ENCODE results near the gene TIAM1.

The TIAM1 gene

DNA sequence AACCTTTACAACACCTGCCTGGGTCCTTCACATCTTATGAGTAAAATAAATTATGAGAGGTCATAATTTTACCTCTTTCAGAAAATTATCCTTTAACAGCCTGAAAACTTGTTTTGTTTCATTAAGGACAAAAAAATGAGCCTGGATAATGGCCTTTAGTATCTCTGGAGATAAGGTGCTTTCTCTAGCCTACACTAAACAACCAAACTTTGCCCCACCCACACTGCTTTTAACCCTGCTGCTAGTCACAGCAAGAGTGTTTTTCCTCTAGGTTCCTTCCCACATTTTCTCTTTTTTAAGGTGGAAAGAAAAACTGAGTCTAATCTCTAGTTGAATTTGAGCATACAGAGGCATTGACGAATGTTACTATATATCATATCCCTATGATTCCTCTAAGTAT, 204.0 kb downstream of the TIAM1 start:
- no peak for DNase-seq
- intact Hi-C loops (cut with DNase I), result no loop called here

- no peak for DNase-seq
- intact Hi-C loops (cut with DNase I), result no loop called here
Measured at GRCh38 chr21:31137960-31138359, 206.1 kb downstream of the TIAM1 start.

- peak in 31 of 42 donors; percentile 26 to 76 (median 47) for DNase-seq
- intact Hi-C loops (cut with DNase I), result no loop called here
Measured at GRCh38 chr21:31136891-31137290, 207.2 kb downstream of the TIAM1 start.

DNA sequence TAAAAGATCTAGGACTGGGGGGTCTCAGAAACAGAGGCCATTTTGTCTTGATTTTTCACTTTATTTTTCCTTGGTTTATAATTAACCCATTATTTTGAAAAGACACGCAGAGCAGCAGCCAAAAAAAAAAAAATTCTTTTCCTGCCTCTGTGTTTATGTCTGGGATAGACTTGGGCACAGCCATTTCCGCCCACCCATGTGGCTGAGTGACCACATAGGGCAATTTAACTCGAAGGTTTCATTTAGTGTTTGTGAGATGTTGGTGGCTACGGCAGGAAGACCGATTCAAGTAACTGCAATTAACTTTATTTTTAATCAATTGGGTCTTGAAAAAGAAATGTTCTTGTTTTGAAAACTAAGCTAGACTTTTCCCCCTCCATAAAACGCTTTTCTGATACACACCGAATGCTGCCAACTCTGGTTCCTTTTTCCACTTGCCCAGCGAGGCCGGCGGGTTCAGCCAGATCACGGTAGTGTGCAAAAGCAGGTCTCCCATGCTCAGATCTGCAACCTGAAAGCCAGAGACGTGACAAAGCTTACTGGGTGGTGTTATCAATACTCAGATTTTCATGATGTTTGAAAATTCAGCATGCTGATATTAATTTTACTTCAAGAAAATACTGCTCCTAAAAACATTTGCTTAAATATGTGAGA, 208.4 kb downstream of the TIAM1 start:
- DNase-seq, result no peak
- intact Hi-C loops (cut with DNase I), result no loop called here

GRCh38 chr21:31133243-31133830, 210.7 kb downstream of the TIAM1 start:
- DNase-seq, result no peak
- intact Hi-C loops (cut with DNase I), result no loop called here

GRCh38 chr21:31132574-31133242, 211.4 kb downstream of the TIAM1 start:
- DNase-seq, result peak in 2 of 42 donors; percentile 25 to 44
- intact Hi-C loops (cut with DNase I), result no loop called here

DNA sequence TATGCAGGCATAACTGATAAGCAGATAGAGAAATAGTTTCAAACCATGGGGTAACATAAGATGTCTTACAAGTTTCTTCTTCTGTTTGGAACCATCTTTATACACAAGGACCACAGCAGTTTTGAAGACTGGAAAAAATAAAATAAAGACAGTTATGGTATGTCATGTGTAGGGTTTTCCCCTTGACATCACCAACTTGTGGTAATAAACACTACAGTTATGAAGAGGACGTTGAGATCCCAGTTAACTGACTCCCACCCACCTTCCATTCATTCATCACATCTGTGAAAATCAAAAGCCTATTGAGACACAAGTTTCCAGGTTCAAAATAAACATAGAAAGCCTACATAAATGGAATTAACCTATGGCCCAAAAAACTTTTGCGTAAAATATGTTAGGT, 213.2 kb downstream of the TIAM1 start:
- no peak for DNase-seq
- intact Hi-C loops (cut with DNase I), result no loop called here

DNA sequence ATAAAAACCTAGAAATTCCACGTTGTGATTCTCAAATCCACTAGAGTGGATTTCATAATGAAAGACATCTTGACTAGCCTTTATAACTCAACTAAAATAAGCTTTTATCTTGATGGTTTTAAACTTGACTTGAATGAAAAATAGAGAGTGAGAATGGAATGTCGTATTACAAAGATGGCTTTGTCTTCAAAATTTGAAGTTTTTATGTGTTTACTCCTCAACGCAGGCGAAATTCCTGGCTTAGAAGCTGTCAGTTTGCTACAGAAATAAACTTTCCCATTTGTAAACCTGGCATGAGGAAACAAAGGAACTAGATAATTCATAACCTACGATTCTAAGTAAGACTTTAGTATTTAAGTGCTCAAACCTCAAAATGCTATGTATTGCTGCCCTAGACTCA, 215.8 kb downstream of the TIAM1 start:
- intact Hi-C loops (cut with DNase I), result no loop called here
- no peak for DNase-seq

DNA sequence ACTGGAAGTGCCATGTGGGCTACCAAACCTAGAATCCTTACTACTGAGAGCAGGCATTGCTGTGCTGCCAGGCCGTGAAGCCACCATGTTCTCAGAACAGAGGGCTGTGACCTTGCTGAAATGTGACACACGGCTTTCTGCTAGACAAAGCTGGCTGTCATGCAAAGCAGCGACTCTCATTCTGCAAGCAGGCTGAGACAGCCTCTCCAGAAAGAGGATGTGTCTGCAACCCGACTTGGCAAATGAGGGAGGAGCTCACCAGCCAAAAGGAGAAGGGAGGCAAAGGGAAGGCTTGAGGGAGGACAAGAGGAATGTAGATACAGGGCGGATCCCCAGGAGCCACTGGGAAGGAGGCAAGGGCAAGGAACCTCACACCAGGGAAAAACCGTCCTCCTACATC, 220.1 kb downstream of the TIAM1 start:
- intact Hi-C loops (cut with DNase I), result no loop called here
- peak in 31 of 42 donors; percentile 33 to 81 (median 56) for DNase-seq

- DNase-seq, result peak in 24 of 42 donors; percentile 41 to 80 (median 58)
- intact Hi-C loops (cut with DNase I), result no loop called here
Measured at GRCh38 chr21:31119199-31119598, 224.9 kb downstream of the TIAM1 start.

DNA sequence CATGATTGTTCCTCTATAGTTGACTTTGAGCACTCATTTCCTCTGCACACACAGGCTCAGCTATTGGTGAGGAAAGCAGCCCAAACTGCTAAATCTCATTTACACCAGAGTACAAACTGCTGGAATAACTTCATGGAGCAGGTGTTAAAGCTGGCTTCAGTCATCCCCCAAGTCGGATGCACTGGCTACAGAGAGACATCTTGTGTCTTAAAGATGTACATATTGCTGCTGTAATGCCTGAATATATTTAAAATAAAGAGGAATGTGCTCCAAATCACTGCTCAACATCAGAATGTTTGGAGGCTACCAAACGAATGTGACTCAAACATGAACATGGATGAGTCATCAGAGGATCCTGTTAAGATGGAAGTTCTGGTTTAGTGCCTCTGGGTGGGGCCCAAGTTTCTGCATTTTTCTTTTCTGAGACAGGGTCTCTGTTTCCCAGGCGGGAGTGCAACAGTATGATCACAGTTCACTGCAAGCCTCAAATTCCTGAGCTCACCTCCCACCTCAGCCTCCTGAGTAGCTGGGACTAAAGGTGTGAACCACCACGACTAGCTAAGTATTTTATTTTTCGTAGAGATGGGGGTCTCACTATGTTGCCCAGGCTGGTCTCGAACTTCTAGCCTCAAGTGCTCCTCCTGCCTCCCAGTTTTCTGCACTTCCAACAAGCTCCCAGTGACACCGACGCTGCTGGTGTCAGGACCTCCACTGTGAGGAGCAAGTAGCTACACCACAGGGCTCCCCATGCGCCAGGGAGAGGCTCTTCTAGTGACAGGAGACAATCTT, 226.7 kb downstream of the TIAM1 start:
- DNase-seq, result no peak
- intact Hi-C loops (cut with DNase I), result no loop called here

GRCh38 chr21:31115249-31115648, 228.8 kb downstream of the TIAM1 start:
- DNase-seq, result peak in 25 of 42 donors; percentile 23 to 84 (median 55)
- intact Hi-C loops (cut with DNase I), result no loop called here

DNA sequence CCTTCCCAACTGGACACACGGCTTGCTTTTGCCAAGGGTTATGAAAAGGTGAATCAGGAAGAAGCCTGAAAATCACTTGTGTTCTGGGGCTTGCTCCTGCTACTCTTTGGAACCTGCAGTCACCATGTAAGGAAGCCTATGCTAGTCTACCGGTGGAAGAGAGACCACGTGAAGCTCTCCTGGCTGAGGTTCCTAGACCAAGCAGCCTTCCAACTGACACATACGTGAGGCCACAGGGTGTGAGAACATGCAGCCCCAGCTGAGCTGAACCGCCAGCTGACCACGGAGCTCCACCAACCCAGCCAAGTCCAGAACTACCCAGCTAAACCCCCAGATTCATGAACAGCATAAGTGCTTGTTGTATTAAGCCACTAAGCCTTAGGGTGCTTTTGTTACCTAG, 233.0 kb downstream of the TIAM1 start:
- intact Hi-C loops (cut with DNase I), result loop anchor here (5.0 kb wide), 1 partner anchor 51 kb away; no protein-coding TSS in a partner anchor
- DNase-seq, result no peak

- DNase-seq, result peak in 25 of 42 donors; percentile 34 to 78 (median 55)
Measured at GRCh38 chr21:31110430-31110829, 233.6 kb downstream of the TIAM1 start.

DNA sequence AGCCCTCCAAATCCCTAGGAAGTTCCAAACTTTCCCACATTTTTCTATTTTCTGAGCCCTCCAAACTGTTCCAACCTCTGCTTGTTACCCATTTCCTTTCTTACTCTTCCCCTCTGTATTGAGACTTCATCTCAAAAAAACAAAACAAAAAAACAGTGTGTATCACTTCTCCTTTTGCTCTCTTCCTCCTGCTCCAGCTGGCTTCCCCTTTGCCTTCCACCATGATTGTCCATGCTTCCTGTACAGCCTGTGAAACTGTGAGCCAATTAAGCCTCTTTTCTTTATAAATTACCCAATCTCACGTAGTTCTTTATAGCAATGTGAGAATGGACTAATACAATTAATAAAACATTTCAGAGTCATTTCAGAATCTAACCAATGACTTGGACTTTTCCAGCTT, 236.2 kb downstream of the TIAM1 start:
- DNase-seq, result no peak
- intact Hi-C loops (cut with DNase I), result loop anchor here (5.0 kb wide), 1 partner anchor 69 kb away; no protein-coding TSS in a partner anchor

More at GRCh38 chr21:31110430-31110829, 233.6 kb downstream of the TIAM1 start:
- intact Hi-C loops (cut with DNase I), result loop anchor here (5.0 kb wide), 1 partner anchor 52 kb away; no protein-coding TSS in a partner anchor

DNA sequence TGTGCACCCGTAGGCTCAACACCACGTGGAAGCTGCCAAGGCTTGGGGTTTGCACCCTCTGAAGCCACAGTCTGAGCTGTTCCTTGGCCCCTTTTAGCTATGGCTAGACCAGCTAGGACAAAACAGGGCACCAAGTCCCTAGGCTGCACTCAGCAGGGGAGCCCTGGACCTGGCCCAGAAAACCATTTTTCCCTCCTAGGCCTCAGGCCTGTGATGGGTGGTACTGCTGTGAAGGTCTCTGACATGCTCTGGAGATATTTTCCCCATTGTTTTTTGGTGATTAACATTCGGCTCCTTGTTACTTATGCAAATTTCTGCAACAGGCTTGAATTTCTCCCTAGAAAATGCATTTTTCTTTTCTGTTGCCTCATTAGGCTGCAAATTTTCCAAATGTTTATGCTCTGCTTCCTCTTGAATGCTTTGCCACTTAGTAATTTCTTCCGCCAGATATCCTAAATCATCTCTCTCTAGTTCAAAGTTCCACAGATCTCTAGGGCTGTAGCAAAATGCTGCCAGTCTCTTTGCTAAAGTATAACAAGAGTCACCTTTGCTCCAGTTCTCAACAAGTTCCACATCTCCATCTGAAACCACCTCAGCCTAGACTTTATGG, 236.8 kb downstream of the TIAM1 start:
- intact Hi-C loops (cut with DNase I), result loop anchor here (5.0 kb wide), 1 partner anchor 70 kb away; no protein-coding TSS in a partner anchor
- no peak for DNase-seq

DNA sequence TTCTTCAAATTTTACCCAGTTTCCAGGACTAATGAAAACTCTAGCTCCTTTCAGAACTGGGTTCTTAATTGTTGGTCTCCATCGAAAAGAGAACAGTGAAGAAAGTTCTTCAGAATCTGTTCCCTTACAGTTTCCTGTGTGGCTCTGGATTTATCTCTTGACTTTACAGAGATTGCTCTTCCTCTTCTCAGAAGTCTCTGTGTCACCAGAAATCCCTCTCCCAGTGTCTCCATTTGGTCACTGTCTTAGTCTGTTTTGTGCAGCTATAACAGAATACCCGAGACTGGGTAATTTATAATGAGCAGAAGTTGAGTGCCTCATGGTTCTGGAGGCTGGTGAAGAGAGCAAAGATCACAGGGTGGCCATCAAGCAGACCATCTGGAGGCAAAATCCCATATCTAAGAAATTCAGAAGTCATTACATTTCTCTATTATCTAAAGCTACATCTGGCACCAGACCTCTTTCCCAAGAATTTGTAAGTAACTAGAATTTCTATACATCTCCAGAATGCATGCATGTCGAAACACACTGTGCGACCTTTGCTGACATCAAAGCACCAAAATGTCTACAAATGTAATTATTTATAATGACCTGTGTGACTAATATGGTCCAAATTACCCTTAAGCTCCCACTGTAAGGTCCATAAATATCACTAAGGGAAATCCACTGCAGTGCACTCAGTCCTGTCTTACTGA, 240.3 kb downstream of the TIAM1 start:
- no peak for DNase-seq
- intact Hi-C loops (cut with DNase I), result no loop called here

GRCh38 chr21:31103163-31103562, 240.9 kb downstream of the TIAM1 start:
- intact Hi-C loops (cut with DNase I), result no loop called here
- DNase-seq, result no peak
